Measurements from ENCODE around the gene MED15.

DNA sequence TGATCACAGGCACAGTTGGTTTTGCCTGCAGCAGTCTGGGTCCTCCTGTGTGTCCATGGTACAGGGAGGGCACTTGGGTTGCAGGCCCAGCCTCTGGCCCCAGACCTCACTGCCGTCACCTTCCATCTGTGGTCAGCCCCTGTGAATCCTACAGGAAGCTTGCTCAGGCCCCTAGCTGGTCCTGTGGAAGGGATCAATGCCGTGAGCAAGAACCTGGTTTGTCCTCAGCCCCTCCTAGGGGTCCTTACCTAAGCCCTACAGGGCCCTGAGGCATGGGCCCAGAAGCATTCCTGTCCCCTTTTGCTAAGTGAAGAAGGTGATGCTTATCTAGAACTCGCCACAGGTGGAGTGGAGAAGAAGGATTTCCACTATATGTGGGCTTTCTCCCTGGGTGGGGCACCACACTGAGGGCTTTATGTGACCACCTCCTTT is 29.9 kb downstream of the MED15 start:
- TF ChIP-seq, protein P1, sequence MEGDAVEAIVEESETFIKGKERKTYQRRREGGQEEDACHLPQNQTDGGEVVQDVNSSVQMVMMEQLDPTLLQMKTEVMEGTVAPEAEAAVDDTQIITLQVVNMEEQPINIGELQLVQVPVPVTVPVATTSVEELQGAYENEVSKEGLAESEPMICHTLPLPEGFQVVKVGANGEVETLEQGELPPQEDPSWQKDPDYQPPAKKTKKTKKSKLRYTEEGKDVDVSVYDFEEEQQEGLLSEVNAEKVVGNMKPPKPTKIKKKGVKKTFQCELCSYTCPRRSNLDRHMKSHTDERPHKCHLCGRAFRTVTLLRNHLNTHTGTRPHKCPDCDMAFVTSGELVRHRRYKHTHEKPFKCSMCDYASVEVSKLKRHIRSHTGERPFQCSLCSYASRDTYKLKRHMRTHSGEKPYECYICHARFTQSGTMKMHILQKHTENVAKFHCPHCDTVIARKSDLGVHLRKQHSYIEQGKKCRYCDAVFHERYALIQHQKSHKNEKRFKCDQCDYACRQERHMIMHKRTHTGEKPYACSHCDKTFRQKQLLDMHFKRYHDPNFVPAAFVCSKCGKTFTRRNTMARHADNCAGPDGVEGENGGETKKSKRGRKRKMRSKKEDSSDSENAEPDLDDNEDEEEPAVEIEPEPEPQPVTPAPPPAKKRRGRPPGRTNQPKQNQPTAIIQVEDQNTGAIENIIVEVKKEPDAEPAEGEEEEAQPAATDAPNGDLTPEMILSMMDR (IDR thresholded peaks at IDR 0.05) = no peak
- TF ChIP-seq POLR2A (IDR thresholded peaks at IDR 0.05) = no peak

Data from uterus (tissue), 2 donors.